Head of caudate nucleus (tissue), 42 donors: ENCODE measurements around the gene ZNF618.

Experiments
- DNase-seq, 42 donors: peaks; one replicate each; pipeline versions ENCODE4 v3.0.0 to v3.0.0-alpha.2; 2020 to 2021; ENCODE audit warnings: mixed read lengths in 7 of 42
- intact Hi-C: fragments of 100-400 bp; cut with DNase I; formaldehyde crosslinking; loops from one replicate; pipeline ENCODE4 v1.15.0; 2022

The ZNF618 gene

GRCh38 chr9:114086009-114086408, 209.9 kb downstream of the ZNF618 start:
- DNase-seq = peak in 4 of 42 donors; percentile 3 to 23 (median 14)
- intact Hi-C loops = no loop called here

GRCh38 chr9:114086607-114087006, 210.5 kb downstream of the ZNF618 start:
- intact Hi-C loops = no loop called here
- peak in 5 of 42 donors; percentile 3 to 16 (median 13) for DNase-seq

GRCh38 chr9:114087721-114088120, 211.6 kb downstream of the ZNF618 start:
- intact Hi-C loops = no loop called here
- DNase-seq = peak in 4 of 42 donors; percentile 6 to 36 (median 11)

- intact Hi-C loops = no loop called here
- DNase-seq = peak in 3 of 42 donors; percentile 5 to 15 (median 8)
Measured at GRCh38 chr9:114088571-114089170, 212.6 kb downstream of the ZNF618 start.

- intact Hi-C loops = no loop called here
- peak in 3 of 42 donors; percentile 6 to 33 (median 16) for DNase-seq
Measured at GRCh38 chr9:114089206-114089840, 213.2 kb downstream of the ZNF618 start.

- intact Hi-C loops = no loop called here
- peak in 1 of 42 donors; percentile 5 for DNase-seq
Measured at GRCh38 chr9:114090798-114091197, 214.7 kb downstream of the ZNF618 start.

GRCh38 chr9:114091711-114092110, 215.6 kb downstream of the ZNF618 start:
- intact Hi-C loops = no loop called here

GRCh38 chr9:114092336-114092735, 216.2 kb downstream of the ZNF618 start:
- DNase-seq = peak in 1 of 42 donors; percentile 25
- intact Hi-C loops = no loop called here

More at GRCh38 chr9:114091711-114092110, 215.6 kb downstream of the ZNF618 start:
- DNase-seq = peak in 2 of 42 donors; percentile 2 to 15

GRCh38 chr9:114093031-114093471, 216.9 kb downstream of the ZNF618 start:
- intact Hi-C loops = no loop called here
- DNase-seq = peak in 1 of 42 donors; percentile 8

- peak in 1 of 42 donors; percentile 2 for DNase-seq
- intact Hi-C loops = no loop called here
Measured at GRCh38 chr9:114093761-114094505, 217.8 kb downstream of the ZNF618 start.

GRCh38 chr9:114094971-114095370, 218.9 kb downstream of the ZNF618 start:
- no peak for DNase-seq
- intact Hi-C loops = loop anchor here (5.0 kb wide), 1 partner anchor 197 kb away; no protein-coding TSS in a partner anchor

GRCh38 chr9:114096041-114096511, 220.0 kb downstream of the ZNF618 start:
- peak in 1 of 42 donors; percentile 3 for DNase-seq
- intact Hi-C loops = loop anchor here (5.0 kb wide), 1 partner anchor 196 kb away; no protein-coding TSS in a partner anchor

GRCh38 chr9:114096866-114097612, 220.9 kb downstream of the ZNF618 start:
- no peak for DNase-seq
- intact Hi-C loops = loop anchor here (5.0 kb wide), 1 partner anchor 195 kb away; no protein-coding TSS in a partner anchor

GRCh38 chr9:114097613-114098020, 221.5 kb downstream of the ZNF618 start:
- intact Hi-C loops = loop anchor here (5.0 kb wide), 1 partner anchor 195 kb away; no protein-coding TSS in a partner anchor
- DNase-seq = peak in 5 of 42 donors; percentile 21 to 46 (median 29)

GRCh38 chr9:114098021-114098935, 222.2 kb downstream of the ZNF618 start:
- intact Hi-C loops = loop anchor here (5.0 kb wide), 1 partner anchor 194 kb away; no protein-coding TSS in a partner anchor
- peak in 34 of 42 donors; percentile 25 to 80 (median 53) for DNase-seq

GRCh38 chr9:114098936-114099668, 223.0 kb downstream of the ZNF618 start, which contains the start of gene KIF12:
TSS of gene KIF12 (minus strand) at chr9:114099292. CDS start at chr9:114099276, 16 bp downstream.
- peak in 1 of 42 donors; percentile 3 for DNase-seq
- intact Hi-C loops = loop anchor here (5.0 kb wide), 1 partner anchor 193 kb away; no protein-coding TSS in a partner anchor
